ENCODE data around the gene PPP1R12B. TPM values are rescaled to one million over a fixed set of nuclear protein-coding genes. Genes with fewer than 3 reads are reported as not detected.
A peak's percentile ranks its signal among the peaks of the same experiment; 100 is the strongest.
"Not testable (repeated sequence)": the region's sequence is repeated elsewhere in the genome, so short reads cannot be mapped to it uniquely, and the experiment has no call there.

PPP1R12B gene
- polyA plus RNA-seq, 1 experiment: 38.6 TPM

DNA sequence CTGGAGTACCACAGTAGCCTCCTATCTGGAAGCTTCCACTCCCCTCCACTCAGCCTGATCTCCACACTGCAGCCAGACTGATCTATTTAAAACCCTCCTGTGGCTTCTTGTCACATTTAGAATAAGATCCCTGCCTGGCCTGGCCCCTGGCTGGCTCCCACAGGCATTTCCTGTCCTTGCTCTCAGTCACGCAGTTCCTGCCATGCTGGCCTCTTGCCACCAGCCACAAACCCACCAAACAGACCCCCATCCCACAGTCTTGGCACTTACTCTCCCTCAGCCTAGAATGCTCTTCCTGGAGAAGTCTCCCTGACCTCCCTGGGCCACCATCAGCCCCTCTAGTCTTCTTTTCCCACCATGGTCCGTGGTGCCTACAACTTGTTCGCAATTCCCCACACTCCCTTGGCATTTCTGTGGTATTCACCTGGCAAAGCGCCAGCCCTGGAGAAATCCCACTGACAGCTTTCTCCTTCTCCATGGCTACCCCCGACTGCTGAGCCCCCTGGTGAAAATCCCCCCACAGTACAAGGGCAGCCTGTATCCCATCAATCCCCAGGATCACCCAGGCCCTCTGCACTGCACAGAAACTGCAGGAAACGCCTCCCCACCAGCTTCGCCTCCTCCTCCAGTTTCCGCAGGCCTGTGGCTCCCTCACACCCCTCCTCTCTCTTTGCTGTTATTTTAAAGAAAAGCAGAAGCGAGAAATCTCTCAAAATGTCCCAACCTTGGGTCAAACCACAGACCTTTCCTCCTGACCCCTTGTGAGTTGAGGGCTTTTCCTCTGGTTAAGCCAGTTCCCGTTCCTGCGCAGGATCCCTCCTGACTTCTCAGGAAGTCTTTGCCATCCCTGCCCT, 267.2 kb downstream of the PPP1R12B start:
- no peak for DNase-seq (ENCODE audit: low read depth, low spot score)
- CTCF ChIA-PET: interaction anchor here (1.0 to 2.5 kb wide), 4 partner anchors 16 to 152 kb away, joined by 5 to 12 read pairs (median 6); no protein-coding TSS in a partner anchor

DNA sequence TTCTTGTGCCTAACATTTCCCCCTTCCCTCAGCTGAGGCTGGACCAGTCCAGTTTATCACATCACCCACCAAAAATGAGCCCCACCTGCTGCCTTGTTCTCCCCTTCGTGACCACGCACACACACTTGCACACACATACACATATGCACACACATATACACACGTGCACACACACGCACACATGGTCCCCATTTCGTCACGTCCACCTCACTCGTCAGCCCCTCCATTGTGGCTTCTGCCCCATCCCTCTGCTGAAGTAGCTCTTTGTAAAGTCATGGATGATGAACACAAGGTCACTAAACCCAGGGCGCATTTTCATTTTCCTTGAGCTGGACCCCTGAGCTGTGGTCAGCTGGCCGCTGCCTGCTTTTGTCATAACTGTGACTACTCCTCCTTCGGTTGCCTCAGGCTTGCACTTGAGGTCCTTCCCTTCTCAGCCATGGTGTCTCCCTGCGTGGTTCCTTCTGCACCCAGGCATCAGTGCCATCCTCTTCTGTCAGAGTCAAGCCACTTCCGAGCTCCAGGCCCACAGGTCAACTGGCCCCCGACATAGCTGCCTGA, 267.9 kb downstream of the PPP1R12B start:
- TF ChIP-seq, protein P1, sequence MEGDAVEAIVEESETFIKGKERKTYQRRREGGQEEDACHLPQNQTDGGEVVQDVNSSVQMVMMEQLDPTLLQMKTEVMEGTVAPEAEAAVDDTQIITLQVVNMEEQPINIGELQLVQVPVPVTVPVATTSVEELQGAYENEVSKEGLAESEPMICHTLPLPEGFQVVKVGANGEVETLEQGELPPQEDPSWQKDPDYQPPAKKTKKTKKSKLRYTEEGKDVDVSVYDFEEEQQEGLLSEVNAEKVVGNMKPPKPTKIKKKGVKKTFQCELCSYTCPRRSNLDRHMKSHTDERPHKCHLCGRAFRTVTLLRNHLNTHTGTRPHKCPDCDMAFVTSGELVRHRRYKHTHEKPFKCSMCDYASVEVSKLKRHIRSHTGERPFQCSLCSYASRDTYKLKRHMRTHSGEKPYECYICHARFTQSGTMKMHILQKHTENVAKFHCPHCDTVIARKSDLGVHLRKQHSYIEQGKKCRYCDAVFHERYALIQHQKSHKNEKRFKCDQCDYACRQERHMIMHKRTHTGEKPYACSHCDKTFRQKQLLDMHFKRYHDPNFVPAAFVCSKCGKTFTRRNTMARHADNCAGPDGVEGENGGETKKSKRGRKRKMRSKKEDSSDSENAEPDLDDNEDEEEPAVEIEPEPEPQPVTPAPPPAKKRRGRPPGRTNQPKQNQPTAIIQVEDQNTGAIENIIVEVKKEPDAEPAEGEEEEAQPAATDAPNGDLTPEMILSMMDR (IDR thresholded peaks at IDR 0.05; ENCODE audit: low read depth, low read length): no peak
- POLR2A ChIA-PET: no interaction called here
- CTCF ChIA-PET: no interaction called here
- Histone ChIP-seq H3K27ac (ENCODE audit: low read depth, low read length) (no peak overlapping the region), H3K9me3 (ENCODE audit: control insufficient read depth, insufficient read depth, low read length) (no peaks in the 10 kb centered on the region), H3K4me3 (ENCODE audit: low read depth, low read length) (no peak overlapping the region), H3K27me3 (ENCODE audit: control insufficient read depth, insufficient read depth, low read length) (no peaks in the 10 kb centered on the region)
- DNase-seq (ENCODE audit: low read depth, low spot score): no peak

More for the DNA sequence above, 267.2 kb downstream of the PPP1R12B start:
- TF ChIP-seq, protein P1 (IDR thresholded peaks at IDR 0.05; ENCODE audit: low read depth, low read length): no peak
- peak overlapping the region; percentile 47 for H3K27ac ChIP-seq (ENCODE audit: low read depth, low read length)
- POLR2A ChIA-PET: interaction anchor here (1.2 kb wide), 1 partner anchor 38 kb away, joined by 3 read pairs; no protein-coding TSS in a partner anchor
- no peaks in the 10 kb centered on the region for H3K27me3 ChIP-seq (ENCODE audit: control insufficient read depth, insufficient read depth, low read length)
- H3K4me3 ChIP-seq (ENCODE audit: low read depth, low read length): no peak overlapping the region
- no peaks in the 10 kb centered on the region for H3K9me3 ChIP-seq (ENCODE audit: control insufficient read depth, insufficient read depth, low read length)

DNA sequence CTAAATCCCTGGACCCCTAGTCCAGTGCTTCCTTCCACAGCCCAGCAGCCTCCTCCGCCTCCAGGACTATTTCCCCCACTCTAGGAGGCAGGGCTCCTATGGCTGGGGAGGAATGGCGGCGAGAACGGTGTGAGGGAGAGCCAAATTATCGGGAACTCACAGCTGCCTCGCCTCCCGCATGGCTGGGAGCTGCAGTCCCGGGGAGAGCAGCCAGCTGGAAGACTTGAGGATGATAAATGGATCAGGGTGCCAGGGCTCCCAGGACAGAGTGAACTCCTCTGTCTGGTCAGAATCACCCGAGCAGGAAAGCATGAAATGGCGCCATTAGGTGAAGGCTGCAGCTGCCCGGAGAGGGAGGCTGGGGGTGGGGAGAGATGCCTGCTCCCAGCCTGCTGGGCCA, 270.5 kb downstream of the PPP1R12B start:
- DNase-seq (ENCODE audit: low read depth, low spot score); POLR2A ChIA-PET; CTCF ChIA-PET: not testable (repeated sequence)

DNA sequence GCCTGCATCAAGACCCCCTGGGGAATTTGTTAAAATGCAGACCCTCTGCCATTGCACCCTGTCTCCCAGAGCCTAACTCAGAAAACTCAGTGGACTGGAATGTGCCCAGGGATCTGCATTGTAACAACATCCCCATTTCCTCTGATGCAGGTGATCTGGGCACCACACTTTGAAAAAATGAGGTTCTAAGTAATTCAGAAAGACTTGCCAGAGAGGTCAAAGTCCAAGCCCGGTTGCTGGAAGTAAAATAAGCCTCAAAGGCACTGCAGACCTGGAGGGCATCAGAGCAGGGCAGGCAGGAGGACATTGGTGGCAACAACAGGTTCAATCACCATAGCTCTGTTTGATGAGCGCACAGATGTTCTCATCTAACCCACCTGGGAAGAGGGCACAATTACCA, 271.0 kb downstream of the PPP1R12B start:
- no peak for DNase-seq (ENCODE audit: low read depth, low spot score)
- Histone ChIP-seq H3K9me3 (ENCODE audit: control insufficient read depth, insufficient read depth, low read length) (no peaks in the 10 kb centered on the region), H3K4me3 (ENCODE audit: low read depth, low read length) (no peak overlapping the region), H3K27me3 (ENCODE audit: control insufficient read depth, insufficient read depth, low read length) (no peaks in the 10 kb centered on the region), H3K27ac (ENCODE audit: low read depth, low read length) (no peak overlapping the region)
- POLR2A ChIA-PET: no interaction called here
- CTCF ChIA-PET: no interaction called here
- TF ChIP-seq, protein P1 (IDR thresholded peaks at IDR 0.05; ENCODE audit: low read depth, low read length): no peak

More for the DNA sequence above, 270.5 kb downstream of the PPP1R12B start:
- H3K27me3 ChIP-seq (ENCODE audit: control insufficient read depth, insufficient read depth, low read length); H3K9me3 ChIP-seq (ENCODE audit: control insufficient read depth, insufficient read depth, low read length); H3K4me3 ChIP-seq (ENCODE audit: low read depth, low read length); H3K27ac ChIP-seq (ENCODE audit: low read depth, low read length): not testable (repeated sequence)

DNA sequence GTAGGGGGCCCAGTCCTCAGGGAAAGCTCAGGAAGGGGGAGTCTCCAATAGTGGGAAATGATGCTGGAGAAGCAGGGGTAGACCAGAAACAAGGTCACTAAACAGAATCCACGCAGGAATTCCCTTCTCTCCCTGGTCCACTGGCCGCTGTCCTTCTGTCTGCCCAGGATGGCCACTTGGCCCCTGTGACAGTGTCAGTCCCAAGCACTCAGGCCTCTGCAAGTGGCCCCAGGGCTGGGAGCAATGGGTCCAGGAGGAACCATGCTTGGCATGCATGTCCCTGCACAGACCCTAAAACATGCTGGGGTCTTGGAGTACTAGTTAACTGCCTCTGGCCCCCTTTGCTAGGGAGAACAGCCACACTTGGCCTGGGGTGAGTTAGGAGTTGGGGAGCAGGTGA, 271.5 kb downstream of the PPP1R12B start:
- DNase-seq (ENCODE audit: low read depth, low spot score); H3K9me3 ChIP-seq (ENCODE audit: control insufficient read depth, insufficient read depth, low read length); CTCF ChIA-PET; H3K4me3 ChIP-seq (ENCODE audit: low read depth, low read length); H3K27me3 ChIP-seq (ENCODE audit: control insufficient read depth, insufficient read depth, low read length); H3K27ac ChIP-seq (ENCODE audit: low read depth, low read length); POLR2A ChIA-PET: not testable (repeated sequence)

DNA sequence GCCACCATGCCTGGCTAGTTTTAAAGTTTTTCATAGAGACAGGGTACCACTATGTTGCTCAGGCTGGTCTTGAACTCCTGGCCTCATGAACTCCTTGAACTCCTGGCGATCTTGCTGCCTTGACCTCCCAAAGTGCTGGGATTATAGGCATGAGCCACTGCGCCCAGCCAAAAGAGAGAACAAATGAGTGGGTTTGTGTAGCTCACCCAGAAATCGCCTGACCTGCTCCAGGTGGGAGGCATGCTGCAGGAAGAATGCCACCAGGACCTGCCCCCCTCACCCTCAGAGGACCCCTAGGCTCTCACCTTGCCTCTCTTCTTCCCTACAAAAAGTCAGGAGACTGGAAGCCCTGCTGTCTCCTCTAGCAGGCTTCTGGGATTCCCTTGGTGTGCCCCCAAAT, 272.9 kb downstream of the PPP1R12B start:
- Histone ChIP-seq H3K27me3 (ENCODE audit: control insufficient read depth, insufficient read depth, low read length) (no peaks in the 10 kb centered on the region), H3K4me3 (ENCODE audit: low read depth, low read length) (no peak overlapping the region), H3K9me3 (ENCODE audit: control insufficient read depth, insufficient read depth, low read length) (peaks cover 4% of the 10 kb centered on the region), H3K27ac (ENCODE audit: low read depth, low read length) (no peak overlapping the region)
- POLR2A ChIA-PET: no interaction called here
- DNase-seq (ENCODE audit: low read depth, low spot score): no peak
- TF ChIP-seq, protein P1 (IDR thresholded peaks at IDR 0.05; ENCODE audit: low read depth, low read length): no peak
- CTCF ChIA-PET: interaction anchor here (1.0 kb wide), 1 partner anchor 49 kb away, joined by 3 read pairs; no protein-coding TSS in a partner anchor

All from AG04450 (cell line).